IgD-negative memory B cell (primary cell): Measurements from ENCODE around the gene TMEM235. TPM values are rescaled to one million over a fixed set of nuclear protein-coding genes. Genes with fewer than 3 reads are reported as not detected.

Experiments used
- H3K27ac Mint-ChIP-seq, 3 donors: one replicate each; pipeline ENCODE4 v1.8.0; 2020 to 2022; ENCODE audit warnings: mild to moderate bottlenecking in 3 of 3, mixed read lengths in 3 of 3, moderate library complexity in 1 of 3
- H3K27me3 Mint-ChIP-seq: one replicate; pipeline ENCODE4 v1.8.0; 2021; ENCODE audit warnings: mixed read lengths
- H3K36me3 Mint-ChIP-seq: one replicate; pipeline ENCODE4 v1.8.0; 2020; ENCODE audit warnings: mild to moderate bottlenecking, mixed read lengths
- H3K4me1 Mint-ChIP-seq, 3 donors: one replicate each; pipeline ENCODE4 v1.8.0; 2020 to 2022; ENCODE audit warnings: mixed read lengths in 3 of 3, mild to moderate bottlenecking in 1 of 3
- H3K4me3 Mint-ChIP-seq, 4 donors: one replicate each; pipeline ENCODE4 v1.8.0; 2020 to 2022; ENCODE audit warnings: mild to moderate bottlenecking in 4 of 4, mixed read lengths in 4 of 4, moderate library complexity in 3 of 4
- H3K9me3 Mint-ChIP-seq, 3 donors: one replicate each; pipeline ENCODE4 v1.8.0; 2020 to 2021; ENCODE audit warnings: mixed read lengths in 3 of 3, mild to moderate bottlenecking in 1 of 3
- polyA plus RNA-seq: library from polyadenylated mRNA; unstranded; fragments of 300-500 nt; fragmentation: Illumina TruSeq; gene quantifications from one replicate; pipeline ENCODE4 v1.2.3, GENCODE V29; 2021

Gene TMEM235
- polyA plus RNA-seq: not detected

DNA sequence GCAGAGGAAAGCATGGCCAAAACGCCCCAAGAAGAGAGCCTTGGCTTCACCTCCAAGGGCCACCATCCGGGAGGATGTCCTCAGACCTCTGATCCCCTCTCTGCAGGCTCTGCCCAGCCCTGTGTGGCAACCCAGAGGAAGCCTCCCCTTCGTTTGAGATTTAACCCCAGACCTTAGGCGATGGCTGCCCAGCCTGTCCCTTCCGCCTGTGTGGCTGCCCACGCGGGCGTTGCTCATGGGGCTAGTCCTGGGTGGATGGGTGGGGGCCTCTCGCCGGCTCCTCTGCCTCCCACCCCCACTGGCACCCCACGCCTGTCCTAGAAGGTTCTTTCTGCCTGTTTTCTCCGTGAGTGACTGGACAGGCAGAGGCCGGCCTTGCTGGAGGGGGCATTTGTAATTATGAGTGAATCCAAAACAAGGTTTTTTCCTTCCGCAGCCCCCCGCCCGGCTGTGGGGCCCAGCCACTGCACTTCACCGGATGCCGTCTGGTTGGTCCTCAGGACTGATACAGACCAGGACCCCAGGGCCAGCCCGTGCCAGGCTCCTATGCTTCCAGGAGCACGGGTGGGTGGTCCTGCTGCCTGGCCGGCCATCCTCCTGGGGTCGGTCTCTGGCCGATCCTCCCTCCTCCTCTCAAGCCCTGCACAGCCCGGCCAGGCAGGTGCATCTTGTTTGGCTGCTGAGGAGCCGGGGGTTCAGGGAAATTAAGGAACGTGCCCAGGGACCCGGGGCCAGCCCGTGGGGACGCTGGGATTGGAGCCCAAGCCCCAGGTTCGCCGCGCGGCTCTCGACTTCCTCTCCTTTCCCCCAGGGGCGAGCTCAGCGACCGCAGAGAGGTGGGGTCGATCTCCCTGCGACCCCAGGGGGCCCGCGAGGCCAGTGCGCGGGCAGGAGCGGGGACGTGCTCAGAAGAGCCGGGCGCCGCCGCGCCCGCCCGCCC, at the start of gene TMEM235:
Gene TMEM235, plus strand, starts transcription at position 636 of the 940 bp plus-strand sequence. CDS start 393 bp downstream, outside the sequence.
- Mint-ChIP-seq H3K27me3 (peaks cover 39% of the 10 kb centered on the region), H3K4me3 (peak within 1 kb of the TSS in 3 of 4 donors; percentile 45 to 61 (median 50)), H3K4me1 (peaks cover 0 to 10% (median 0%) of the 10 kb centered on the region in 3 donors), H3K36me3 (no peaks in the 10 kb centered on the region), H3K27ac (peak within 1 kb of the TSS in 2 of 3 donors; percentile 21 to 81), H3K9me3 (no peaks in the 10 kb centered on the region)

DNA sequence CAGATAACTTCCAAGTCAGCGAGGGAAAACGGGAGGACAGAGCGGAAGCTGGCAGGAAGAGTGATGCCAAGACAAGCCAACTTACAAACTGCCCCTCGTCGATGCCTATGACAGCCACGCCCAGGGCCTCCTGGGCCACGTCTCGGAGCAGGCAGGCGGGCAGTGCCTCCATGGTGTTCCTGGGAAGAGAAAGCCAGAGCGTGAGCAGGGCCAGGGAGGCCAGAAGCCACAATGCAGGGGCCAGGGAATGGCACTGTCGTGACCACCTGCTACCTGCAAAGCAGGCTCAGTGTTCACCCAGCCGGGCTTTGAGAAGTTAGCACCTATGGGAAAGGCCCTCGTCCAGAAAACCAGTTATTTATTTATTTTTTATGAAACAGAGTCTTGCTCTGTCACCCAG, 48.9 kb upstream of the TMEM235 start:
- Mint-ChIP-seq H3K27me3 (no peaks in the 10 kb centered on the region), H3K9me3 (no peaks in the 10 kb centered on the region), H3K27ac (peak overlapping the region in 2 of 3 donors; percentile 57 to 90), H3K4me1 (peaks cover 13 to 28% (median 21%) of the 10 kb centered on the region in 3 donors), H3K4me3 (no peak overlapping the region), H3K36me3 (no peaks in the 10 kb centered on the region)

DNA sequence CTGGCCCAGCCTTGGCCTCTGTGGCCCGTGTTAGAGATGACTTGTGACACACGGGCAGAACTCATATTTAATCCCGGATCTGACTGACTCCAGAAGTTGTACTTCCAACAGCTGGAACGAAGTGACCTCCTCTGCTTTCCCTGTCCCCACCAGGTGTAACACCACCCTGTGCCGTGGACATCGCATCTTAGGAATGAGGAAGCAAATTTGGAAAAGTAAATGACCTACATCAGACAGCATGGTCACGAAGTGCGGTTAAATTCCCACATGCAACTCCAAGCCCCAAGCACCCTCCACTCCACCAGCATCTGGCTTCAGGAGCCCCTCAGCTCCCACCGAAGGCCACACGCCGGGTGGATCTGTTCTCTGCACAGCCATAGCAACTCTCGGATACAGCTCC, 47.5 kb upstream of the TMEM235 start:
- peak overlapping the region in 1 of 3 donors; percentile 72 for H3K27ac Mint-ChIP-seq
- H3K4me1 Mint-ChIP-seq: peaks cover 18 to 35% (median 27%) of the 10 kb centered on the region in 3 donors
- peaks cover 2% of the 10 kb centered on the region for H3K36me3 Mint-ChIP-seq
- no peaks in the 10 kb centered on the region for H3K27me3 Mint-ChIP-seq
- H3K9me3 Mint-ChIP-seq: no peaks in the 10 kb centered on the region
- peak overlapping the region in 1 of 4 donors; percentile 24 for H3K4me3 Mint-ChIP-seq

DNA sequence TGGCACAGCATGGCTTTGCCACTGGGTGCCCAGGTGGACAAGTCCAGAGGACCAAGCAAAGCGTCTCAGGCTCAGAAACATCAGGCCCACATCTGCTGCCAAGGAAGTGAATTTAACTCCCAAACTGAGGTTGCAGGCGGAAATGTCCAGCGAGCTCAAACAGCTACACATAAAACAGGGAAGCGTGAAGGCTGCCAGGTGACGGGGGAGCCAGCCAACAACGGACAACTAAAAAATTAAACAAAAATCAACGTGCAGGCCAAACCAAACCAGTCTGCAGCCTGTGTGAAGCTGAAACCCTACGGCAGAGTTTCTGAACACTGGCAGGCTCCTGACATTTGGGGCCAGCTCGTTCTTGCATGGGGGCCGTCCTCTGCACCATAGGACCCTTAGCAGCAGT, 47.1 kb upstream of the TMEM235 start:
- Mint-ChIP-seq H3K27ac (peak overlapping the region in 1 of 3 donors; percentile 72), H3K4me1 (peaks cover 18 to 35% (median 27%) of the 10 kb centered on the region in 3 donors), H3K27me3 (no peaks in the 10 kb centered on the region), H3K9me3 (no peaks in the 10 kb centered on the region), H3K36me3 (peaks cover 2% of the 10 kb centered on the region), H3K4me3 (peak overlapping the region in 1 of 4 donors; percentile 24)

DNA sequence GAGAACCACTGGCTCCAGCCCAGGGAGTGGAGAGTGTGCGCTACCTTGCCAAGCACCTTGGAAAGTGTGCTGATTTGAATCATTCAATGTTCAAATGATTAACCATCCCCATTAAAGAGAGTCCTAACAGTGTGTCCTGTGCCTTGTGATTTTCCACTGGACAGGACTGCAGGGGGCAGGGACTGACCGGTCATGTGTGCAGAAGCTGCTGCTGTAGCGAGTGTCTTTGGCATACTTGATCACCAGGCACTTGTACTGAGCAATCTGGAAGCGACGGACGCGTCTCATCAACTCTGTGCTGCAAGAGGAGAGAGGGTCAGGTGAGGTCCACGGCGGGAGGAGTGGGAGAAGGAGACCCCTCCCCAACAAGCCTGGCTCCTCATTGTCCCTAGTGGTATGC, 46.6 kb upstream of the TMEM235 start:
- no peaks in the 10 kb centered on the region for H3K9me3 Mint-ChIP-seq
- H3K27ac Mint-ChIP-seq: peak overlapping the region in 2 of 3 donors; percentile 11 to 72

DNA sequence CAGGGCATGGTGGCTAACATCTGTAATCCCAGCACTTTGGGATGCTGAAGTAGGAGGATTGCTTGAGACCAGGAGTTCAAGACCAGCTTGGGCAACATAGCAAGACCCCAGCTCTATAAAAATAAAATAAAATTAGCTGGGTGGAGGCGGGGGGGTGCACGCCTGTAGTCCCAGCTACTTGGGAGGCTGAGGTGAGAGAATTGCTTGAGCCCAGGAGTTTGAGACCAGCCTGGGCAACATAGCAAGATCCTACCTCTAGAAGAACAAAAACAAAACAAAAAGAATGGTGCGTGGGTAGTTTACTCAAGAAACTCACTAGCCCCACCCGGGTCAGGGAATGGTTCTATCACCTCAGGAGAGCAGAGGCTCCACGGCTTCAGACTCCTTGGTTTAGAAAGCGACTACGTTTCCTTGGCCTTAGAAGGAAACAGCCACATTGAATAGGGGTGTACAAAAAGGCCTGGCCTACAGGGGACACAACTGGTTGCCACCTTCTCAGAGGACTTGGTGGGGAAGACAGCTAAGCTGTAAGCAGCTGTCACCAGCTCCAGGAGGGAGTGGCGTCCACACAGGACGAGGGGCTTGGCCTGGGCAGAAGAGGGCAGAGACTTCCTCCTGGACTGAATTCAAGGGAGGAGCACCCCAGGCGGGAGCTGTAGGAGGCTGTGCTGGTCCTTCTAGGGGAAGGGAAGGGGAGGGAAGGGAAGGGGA, 45.3 kb upstream of the TMEM235 start:
- Mint-ChIP-seq H3K36me3 (peaks cover 2% of the 10 kb centered on the region), H3K27me3 (no peaks in the 10 kb centered on the region), H3K27ac (peak overlapping the region in 2 of 3 donors; percentile 8 to 64), H3K4me3 (peak overlapping the region; percentile 48 to 87 (median 75)), H3K4me1 (peaks cover 13 to 30% (median 25%) of the 10 kb centered on the region in 3 donors), H3K9me3 (no peaks in the 10 kb centered on the region)

More for the DNA sequence above, 46.6 kb upstream of the TMEM235 start:
- H3K4me3 Mint-ChIP-seq: peak overlapping the region in 2 of 4 donors; percentile 24 to 60
- H3K4me1 Mint-ChIP-seq: peaks cover 18 to 35% (median 27%) of the 10 kb centered on the region in 3 donors
- peaks cover 2% of the 10 kb centered on the region for H3K36me3 Mint-ChIP-seq
- no peaks in the 10 kb centered on the region for H3K27me3 Mint-ChIP-seq

DNA sequence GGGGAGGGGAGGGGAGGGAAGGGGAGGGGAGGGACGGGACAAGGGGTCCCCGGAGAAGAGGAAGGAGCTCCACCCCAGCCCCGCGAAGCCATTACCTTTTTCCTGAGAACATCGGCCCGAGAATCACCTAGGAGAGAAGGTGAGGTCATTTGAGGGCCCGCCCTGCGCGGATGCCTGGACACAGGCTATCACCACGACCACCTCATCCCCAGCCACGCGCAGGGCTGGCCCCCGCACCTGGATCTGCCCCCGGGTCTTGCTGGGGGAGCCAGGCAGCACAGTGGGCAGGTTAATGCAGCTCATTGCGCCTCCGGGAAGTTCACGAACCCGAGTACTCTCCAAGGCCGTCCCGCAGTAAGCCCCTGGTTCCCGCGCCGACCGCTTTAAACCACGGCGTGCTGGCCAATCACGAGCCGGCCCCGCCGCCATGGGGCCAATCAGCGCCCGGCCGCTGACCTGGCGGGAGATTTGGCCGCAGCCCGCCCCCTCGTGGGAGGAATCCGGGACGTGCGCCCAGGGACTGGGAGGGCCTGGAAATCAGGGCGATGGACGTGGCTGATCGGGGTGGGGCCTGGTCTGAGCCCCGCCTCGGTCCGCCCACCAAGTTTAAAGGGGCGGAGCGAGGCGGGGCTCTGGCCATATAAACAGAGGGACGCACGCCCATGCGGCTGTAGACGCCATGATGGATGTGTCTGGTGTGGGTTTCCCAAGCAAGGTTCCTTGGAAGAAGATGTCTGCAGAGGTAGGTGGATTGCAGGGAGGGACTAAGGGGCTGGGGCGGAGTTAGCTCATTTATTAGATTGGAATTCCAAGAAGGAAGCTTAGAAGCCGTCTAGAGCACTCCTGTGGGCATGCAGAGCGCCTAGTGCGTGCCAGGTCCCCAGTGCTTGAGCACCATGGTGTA, 44.5 kb upstream of the TMEM235 start, which contains the start of the genes AFMID and TK1:
Gene AFMID, plus strand, starts transcription at position 671 of the 904 bp plus-strand sequence. Its CDS starts 9 bp downstream, at position 680.
Gene TK1, minus strand, starts transcription at position 361 of the 904 bp plus-strand sequence. Its CDS starts 58 bp downstream, at position 303.
- peaks cover 2% of the 10 kb centered on the region for H3K36me3 Mint-ChIP-seq

DNA sequence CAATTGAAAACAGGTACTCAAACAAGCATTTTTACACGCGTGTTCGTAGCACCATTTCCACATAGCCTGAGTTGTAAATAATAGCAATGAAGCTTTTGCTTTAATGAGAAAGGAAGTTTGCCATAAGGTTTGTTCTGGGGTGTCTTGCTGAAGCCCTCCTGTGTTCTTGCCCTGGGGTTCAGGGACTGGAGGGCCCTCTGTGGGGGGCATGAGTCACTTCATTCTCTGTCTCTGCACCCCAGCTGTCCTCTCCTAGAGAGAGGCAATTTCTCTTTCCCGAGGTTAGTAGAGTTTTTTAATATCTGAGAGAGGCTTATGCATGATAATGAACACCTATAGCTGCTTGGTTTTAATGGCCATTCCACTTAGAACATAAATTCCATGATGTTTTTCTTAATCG, 34.7 kb upstream of the TMEM235 start:
- H3K9me3 Mint-ChIP-seq: no peaks in the 10 kb centered on the region
- H3K36me3 Mint-ChIP-seq: peaks cover 4% of the 10 kb centered on the region
- peak overlapping the region in 1 of 4 donors; percentile 23 for H3K4me3 Mint-ChIP-seq
- H3K4me1 Mint-ChIP-seq: peaks cover 12 to 14% (median 12%) of the 10 kb centered on the region in 3 donors
- peak overlapping the region in 1 of 3 donors; percentile 13 for H3K27ac Mint-ChIP-seq
- H3K27me3 Mint-ChIP-seq: no peaks in the 10 kb centered on the region

More for the DNA sequence above, 44.5 kb upstream of the TMEM235 start, which contains the start of the genes AFMID and TK1:
- H3K27ac Mint-ChIP-seq: peak within 1 kb of the TSS; percentile 42 to 90 (median 85)
- H3K27me3 Mint-ChIP-seq: no peaks in the 10 kb centered on the region
- peak within 1 kb of the TSS; percentile 79 to 96 (median 94) for H3K4me3 Mint-ChIP-seq
- H3K9me3 Mint-ChIP-seq: no peaks in the 10 kb centered on the region
- H3K4me1 Mint-ChIP-seq: peaks cover 12 to 28% (median 25%) of the 10 kb centered on the region in 3 donors

DNA sequence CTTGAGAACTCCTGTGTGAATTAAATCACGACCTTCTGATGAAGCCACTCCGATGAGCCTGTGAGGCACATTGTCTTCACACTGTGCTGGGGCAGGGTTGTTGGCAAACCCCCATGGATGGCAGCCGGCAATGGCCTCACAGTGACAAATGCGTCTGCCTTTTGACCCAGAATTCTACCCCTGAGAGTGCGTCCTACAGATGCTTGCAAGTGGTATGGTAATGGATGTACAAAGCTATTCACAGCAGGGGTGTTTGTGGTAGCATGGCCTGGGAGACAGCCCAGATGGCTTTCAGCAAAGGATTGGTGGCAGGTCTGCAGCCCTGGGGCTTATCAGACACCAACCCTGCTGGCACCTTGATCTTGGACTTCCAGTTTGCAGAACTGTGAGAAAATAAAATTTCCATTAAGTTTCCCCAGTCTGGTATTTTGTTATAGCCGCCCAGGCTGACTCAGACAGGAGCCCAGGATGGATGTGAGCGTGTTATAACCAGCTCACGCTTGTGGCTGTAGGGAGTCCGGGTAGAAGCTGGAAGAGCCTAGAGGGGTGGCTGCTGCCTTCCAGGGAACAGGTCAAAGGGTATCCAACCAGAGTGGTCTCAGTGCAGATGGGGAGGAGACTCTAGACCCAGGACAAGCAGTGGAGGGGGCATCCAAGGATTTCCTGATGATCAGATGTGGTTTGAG, 34.1 kb upstream of the TMEM235 start:
- H3K4me1 Mint-ChIP-seq: peaks cover 12 to 14% (median 12%) of the 10 kb centered on the region in 3 donors
- peak overlapping the region in 1 of 3 donors; percentile 14 for H3K27ac Mint-ChIP-seq
- H3K9me3 Mint-ChIP-seq: no peaks in the 10 kb centered on the region

DNA sequence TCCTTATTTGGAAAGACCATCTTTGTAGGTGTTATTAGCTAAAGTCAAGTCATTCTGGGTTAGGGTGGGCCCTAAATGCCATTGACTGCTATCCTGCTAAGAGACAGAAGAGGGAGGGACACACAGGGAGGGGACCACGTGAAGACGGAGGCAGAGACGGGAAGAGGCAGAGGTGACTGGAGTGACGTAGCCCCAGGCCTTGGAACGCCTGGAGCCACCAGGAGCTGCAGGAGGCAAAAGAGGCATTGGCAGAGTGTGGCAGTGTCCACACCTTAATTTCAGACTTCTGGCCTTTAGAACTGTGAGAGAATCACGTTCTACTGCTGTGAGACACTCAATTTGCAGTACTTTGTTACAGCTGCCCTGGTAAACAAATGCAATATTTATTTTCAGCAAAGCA, 31.0 kb upstream of the TMEM235 start:
- Mint-ChIP-seq H3K27me3 (no peaks in the 10 kb centered on the region), H3K27ac (peak overlapping the region in 1 of 3 donors; percentile 76), H3K4me3 (no peak overlapping the region), H3K36me3 (peaks cover 7% of the 10 kb centered on the region), H3K9me3 (no peaks in the 10 kb centered on the region), H3K4me1 (peaks cover 6% of the 10 kb centered on the region in 3 donors)

More for the DNA sequence above, 34.1 kb upstream of the TMEM235 start:
- Mint-ChIP-seq H3K36me3 (peaks cover 4% of the 10 kb centered on the region), H3K27me3 (no peaks in the 10 kb centered on the region), H3K4me3 (peak overlapping the region in 2 of 4 donors; percentile 26 to 73)

DNA sequence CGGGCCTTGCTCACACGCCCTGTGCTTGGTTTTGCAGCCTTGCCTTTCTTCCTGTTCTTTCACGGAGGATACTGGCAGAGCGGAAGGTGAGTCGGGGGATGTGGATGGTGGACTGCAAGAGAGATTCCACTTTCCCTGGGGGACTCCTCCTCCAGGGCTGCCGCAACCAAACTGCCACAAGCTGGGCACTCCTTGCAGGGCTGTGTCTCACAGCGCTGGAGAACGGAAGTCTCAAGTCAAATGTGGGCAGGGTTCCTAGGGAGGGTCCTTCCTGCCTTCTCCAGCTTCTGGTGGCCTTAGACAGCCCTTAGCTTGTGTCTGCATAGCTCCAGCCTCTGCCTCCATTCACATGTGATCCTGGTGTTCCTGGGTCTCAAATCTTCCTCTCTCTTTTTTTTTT, 28.8 kb upstream of the TMEM235 start:
- H3K4me1 Mint-ChIP-seq: peaks cover 6 to 9% (median 6%) of the 10 kb centered on the region in 3 donors
- H3K36me3 Mint-ChIP-seq: peaks cover 7% of the 10 kb centered on the region
- H3K9me3 Mint-ChIP-seq: no peaks in the 10 kb centered on the region
- H3K27me3 Mint-ChIP-seq: no peaks in the 10 kb centered on the region
- no peak overlapping the region for H3K27ac Mint-ChIP-seq
- H3K4me3 Mint-ChIP-seq: no peak overlapping the region

DNA sequence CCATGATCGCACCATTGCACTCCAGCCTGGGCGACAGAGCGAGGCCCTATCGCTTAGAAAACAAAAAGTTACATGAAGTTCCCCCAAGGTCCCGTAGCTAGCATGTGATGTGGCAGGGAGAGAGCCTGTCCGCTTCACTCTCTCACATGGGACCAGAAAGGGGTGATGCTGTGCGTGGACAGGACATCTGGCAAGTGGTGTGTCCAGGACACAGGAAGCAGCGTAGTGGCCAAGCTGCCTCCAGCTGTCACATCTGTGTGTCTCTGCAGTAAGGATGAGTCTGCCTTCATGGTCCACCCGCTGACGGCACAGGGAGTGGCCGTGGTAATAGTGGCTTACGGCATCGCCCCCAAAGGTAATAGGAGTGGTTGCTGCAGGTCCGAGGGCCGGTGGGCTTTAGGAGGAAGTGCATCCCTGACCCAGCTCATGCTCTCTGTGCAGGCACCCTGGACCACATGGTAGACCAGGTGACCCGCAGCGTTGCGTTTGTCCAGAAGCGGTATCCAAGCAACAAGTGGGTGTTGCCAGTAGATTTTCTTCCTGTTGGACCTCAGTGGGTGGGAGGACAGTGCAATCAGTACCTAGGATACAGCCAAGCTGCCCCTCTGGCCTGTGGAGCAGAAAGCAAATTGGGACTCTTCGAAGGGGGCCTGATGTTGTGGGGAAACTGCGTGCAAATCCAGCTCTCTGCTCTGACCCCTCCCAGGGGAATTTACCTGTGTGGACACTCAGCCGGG, 26.9 kb upstream of the TMEM235 start:
- Mint-ChIP-seq H3K36me3 (peaks cover 5% of the 10 kb centered on the region), H3K9me3 (no peaks in the 10 kb centered on the region), H3K4me1 (peaks cover 0 to 3% (median 0%) of the 10 kb centered on the region in 3 donors), H3K27me3 (no peaks in the 10 kb centered on the region), H3K27ac (peak overlapping the region in 1 of 3 donors; percentile 53), H3K4me3 (no peak overlapping the region)
